GM21367 (cell line): ENCODE measurements around the gene PML.
"Not testable (repeated sequence)": the region's sequence is repeated elsewhere in the genome, so short reads cannot be mapped to it uniquely, and the experiment has no call there.

Experiments used
- ATAC-seq: cut with Tn5 transposase; IDR thresholded peaks from one replicate; pipeline ENCODE4 v1.9.1; 2021; ENCODE audit not compliant: unreplicated experiment

Gene PML

GRCh38 chr15:74053517-74053916, 59.0 kb downstream of the PML start:
- no peak for ATAC-seq

GRCh38 chr15:74053941-74054529, 59.5 kb downstream of the PML start:
- ATAC-seq: no peak

GRCh38 chr15:74055804-74056203, 61.3 kb downstream of the PML start:
- no peak for ATAC-seq

- ATAC-seq: not testable (repeated sequence)
Measured at GRCh38 chr15:74056330-74056729, 61.8 kb downstream of the PML start.

- not testable (repeated sequence) for ATAC-seq
Measured at GRCh38 chr15:74059050-74059833, 64.7 kb downstream of the PML start.

GRCh38 chr15:74060251-74060650, 65.7 kb downstream of the PML start:
- ATAC-seq: no peak

- no peak for ATAC-seq
Measured at GRCh38 chr15:74062236-74062635, 67.7 kb downstream of the PML start.

GRCh38 chr15:74062671-74063070, 68.2 kb downstream of the PML start:
- no peak for ATAC-seq

GRCh38 chr15:74063425-74064146, 69.1 kb downstream of the PML start:
- not testable (repeated sequence) for ATAC-seq

- not testable (repeated sequence) for ATAC-seq
Measured at GRCh38 chr15:74064183-74064582, 69.7 kb downstream of the PML start.

- ATAC-seq: not testable (repeated sequence)
Measured at GRCh38 chr15:74064822-74065221, 70.3 kb downstream of the PML start.

GRCh38 chr15:74065684-74066411, 71.3 kb downstream of the PML start:
- ATAC-seq: not testable (repeated sequence)

- not testable (repeated sequence) for ATAC-seq
Measured at GRCh38 chr15:74071645-74072044, 77.1 kb downstream of the PML start.

- ATAC-seq: not testable (repeated sequence)
Measured at GRCh38 chr15:74072132-74072531, 77.6 kb downstream of the PML start.

- ATAC-seq: not testable (repeated sequence)
Measured at GRCh38 chr15:74072614-74073337, 78.3 kb downstream of the PML start.

- ATAC-seq: not testable (repeated sequence)
Measured at GRCh38 chr15:74075781-74076180, 81.3 kb downstream of the PML start.

- not testable (repeated sequence) for ATAC-seq
Measured at GRCh38 chr15:74082450-74082849, 87.9 kb downstream of the PML start, which contains the start of gene GOLGA6A. Gene GOLGA6A (minus strand): TSS chr15:74082550. CDS start chr15:74082509, 41 bp downstream.

GRCh38 chr15:74094567-74094966, 100.1 kb downstream of the PML start:
- ATAC-seq: not testable (repeated sequence)

- ATAC-seq: not testable (repeated sequence)
Measured at GRCh38 chr15:74095610-74096009, 101.1 kb downstream of the PML start.

- ATAC-seq: not testable (repeated sequence)
Measured at GRCh38 chr15:74096753-74097474, 102.4 kb downstream of the PML start.
